ENCODE data around the gene INTS7. TPM values are rescaled to one million over a fixed set of nuclear protein-coding genes. Genes with fewer than 3 reads are reported as not detected.
"Not testable (repeated sequence)": the region's sequence is repeated elsewhere in the genome, so short reads cannot be mapped to it uniquely, and the experiment has no call there.

Gene INTS7
- total RNA-seq, 1 donor from 2014 or later = 34.4 TPM

- intact Hi-C loops (cut with micrococcal nuclease) = no loop called here
- Mint-ChIP-seq H3K4me3 (no peak overlapping the region), H3K9me3 (peaks cover 16% of the 10 kb centered on the region), H3K36me3 (ENCODE audit: low read depth) (peaks cover 88% of the 10 kb centered on the region), H3K27ac (no peak overlapping the region), H3K4me1 (peaks cover 14% of the 10 kb centered on the region), H3K27me3 (no peaks in the 10 kb centered on the region)
- no peak for DNase-seq
Observed at GRCh38 chr1:212053993-212054392, 18.6 kb upstream of the INTS7 start.

DNA sequence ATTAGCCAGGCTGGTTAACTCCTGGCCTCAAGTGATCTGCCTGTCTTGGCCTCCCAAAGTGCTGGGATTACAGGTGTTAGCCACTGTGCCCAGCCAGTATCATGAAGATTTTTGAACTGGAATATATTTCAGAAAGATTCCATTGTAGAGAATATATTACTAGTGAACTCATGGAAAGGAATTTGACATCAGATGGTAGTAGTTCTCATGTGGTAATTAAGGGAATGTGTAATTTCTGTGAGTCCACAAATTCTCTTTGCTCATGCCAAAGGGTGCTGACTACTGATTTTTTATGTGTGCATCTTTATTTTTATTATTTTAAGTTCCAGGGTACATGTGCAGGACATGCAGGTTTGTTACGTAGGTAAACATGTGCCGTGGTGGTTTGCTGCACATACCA, 10.6 kb upstream of the INTS7 start:
- no peak for DNase-seq
- H3K36me3 Mint-ChIP-seq (ENCODE audit: low read depth) = peaks cover 52% of the 10 kb centered on the region
- peaks cover 24% of the 10 kb centered on the region for H3K4me1 Mint-ChIP-seq
- no peak overlapping the region for H3K4me3 Mint-ChIP-seq
- no peaks in the 10 kb centered on the region for H3K27me3 Mint-ChIP-seq
- intact Hi-C loops (cut with micrococcal nuclease) = no loop called here
- H3K27ac Mint-ChIP-seq = no peak overlapping the region
- H3K9me3 Mint-ChIP-seq = no peaks in the 10 kb centered on the region

- no peak for DNase-seq
- intact Hi-C loops (cut with micrococcal nuclease) = no loop called here
- Mint-ChIP-seq H3K36me3 (ENCODE audit: low read depth) (peaks cover 48% of the 10 kb centered on the region), H3K27ac (peak overlapping the region; percentile 43), H3K27me3 (no peaks in the 10 kb centered on the region), H3K4me3 (no peak overlapping the region), H3K9me3 (no peaks in the 10 kb centered on the region), H3K4me1 (peaks cover 30% of the 10 kb centered on the region)
Observed at GRCh38 chr1:212044851-212045250, 9.5 kb upstream of the INTS7 start.

GRCh38 chr1:212042436-212042835, 7.1 kb upstream of the INTS7 start:
- Mint-ChIP-seq H3K4me1 (peaks cover 43% of the 10 kb centered on the region), H3K36me3 (ENCODE audit: low read depth) (peaks cover 46% of the 10 kb centered on the region), H3K9me3 (no peaks in the 10 kb centered on the region), H3K4me3 (no peak overlapping the region), H3K27me3 (no peaks in the 10 kb centered on the region), H3K27ac (peak overlapping the region; percentile 2)
- intact Hi-C loops (cut with micrococcal nuclease) = no loop called here
- DNase-seq = no peak

DNA sequence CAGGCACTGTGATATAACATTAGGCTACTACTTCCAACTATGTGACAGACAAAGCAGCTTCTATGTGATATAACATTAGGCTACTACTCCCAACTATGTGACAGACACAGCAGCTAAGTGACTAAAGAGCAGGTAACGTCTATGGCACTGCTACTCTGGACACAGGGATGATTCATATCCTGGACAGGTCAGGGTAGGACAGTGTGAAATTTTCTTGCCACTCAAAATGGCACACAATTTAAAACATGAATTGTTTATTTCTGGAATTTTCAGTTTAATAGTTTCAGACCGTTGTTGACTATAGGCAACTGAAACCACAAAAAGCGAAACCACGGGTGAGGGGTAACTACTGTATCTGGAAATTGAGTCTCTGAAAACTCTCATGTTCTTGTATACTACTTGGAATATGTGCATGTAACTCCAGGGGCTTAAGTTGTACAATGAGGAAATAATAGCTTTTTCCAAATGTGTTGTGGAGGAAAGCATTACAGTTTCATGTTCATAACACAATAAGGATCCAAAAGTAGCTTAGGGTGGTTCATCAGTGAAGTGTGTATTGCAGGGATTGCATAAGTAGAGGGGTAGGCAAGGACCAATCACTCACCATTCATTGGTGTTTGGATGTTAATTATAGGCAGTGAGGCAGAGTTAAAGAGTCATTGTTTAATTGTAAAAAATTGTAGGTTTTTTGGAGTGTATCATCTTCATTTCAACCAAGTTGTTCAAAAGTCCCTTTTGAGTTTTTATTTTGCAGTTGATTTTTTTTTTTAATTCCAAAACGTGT, 5.5 kb upstream of the INTS7 start:
- H3K4me3 Mint-ChIP-seq = peak overlapping the region; percentile 59
- no peaks in the 10 kb centered on the region for H3K9me3 Mint-ChIP-seq
- intact Hi-C loops (cut with micrococcal nuclease) = no loop called here
- peak overlapping the region; percentile 8 for H3K27ac Mint-ChIP-seq
- peaks cover 38% of the 10 kb centered on the region for H3K36me3 Mint-ChIP-seq (ENCODE audit: low read depth)
- peaks cover 50% of the 10 kb centered on the region for H3K4me1 Mint-ChIP-seq
- peak; percentile 66 for DNase-seq
- H3K27me3 Mint-ChIP-seq = no peaks in the 10 kb centered on the region

DNA sequence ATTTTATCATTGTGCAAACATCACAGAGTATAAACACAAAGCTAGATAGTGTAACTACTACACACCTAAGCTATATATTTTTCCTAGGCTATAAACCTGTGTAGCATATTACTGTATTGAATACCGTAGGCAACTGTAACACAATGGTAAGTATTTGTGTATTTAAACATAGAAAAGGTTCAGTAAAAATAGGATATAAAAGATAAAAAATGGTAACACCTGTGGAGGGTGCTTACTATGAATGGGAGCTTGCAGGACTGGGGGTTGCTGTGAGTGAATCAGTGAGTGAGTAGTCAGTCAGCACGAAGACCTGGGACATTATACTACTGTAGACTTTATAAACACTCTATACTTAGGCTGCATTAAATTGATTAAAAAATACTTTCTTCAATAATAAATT, 4.3 kb upstream of the INTS7 start:
- intact Hi-C loops (cut with micrococcal nuclease) = loop anchor here (5.0 to 10.0 kb wide), 6 partner anchors 207 to 815 kb away; partner anchors contain the start of genes ATF3, FLVCR1, LPGAT1 and NENF
- Mint-ChIP-seq H3K4me3 (no peak overlapping the region), H3K4me1 (peaks cover 48% of the 10 kb centered on the region), H3K27me3 (peaks cover 3% of the 10 kb centered on the region), H3K27ac (no peak overlapping the region), H3K9me3 (no peaks in the 10 kb centered on the region), H3K36me3 (ENCODE audit: low read depth) (peaks cover 33% of the 10 kb centered on the region)
- DNase-seq = no peak

- H3K36me3 Mint-ChIP-seq (ENCODE audit: low read depth) = peaks cover 36% of the 10 kb centered on the region
- intact Hi-C loops (cut with micrococcal nuclease) = loop anchor here (5.0 to 10.0 kb wide), 6 partner anchors 206 to 817 kb away; partner anchors contain the start of genes ATF3, FLVCR1, LPGAT1 and NENF
- H3K4me3 Mint-ChIP-seq = peak overlapping the region; percentile 98
- peak overlapping the region; percentile 14 for H3K27ac Mint-ChIP-seq
- H3K4me1 Mint-ChIP-seq = peaks cover 53% of the 10 kb centered on the region
- no peaks in the 10 kb centered on the region for H3K9me3 Mint-ChIP-seq
- H3K27me3 Mint-ChIP-seq = peaks cover 3% of the 10 kb centered on the region
- peak; percentile 67 for DNase-seq
Observed at GRCh38 chr1:212037900-212038299, 2.5 kb upstream of the INTS7 start.

DNA sequence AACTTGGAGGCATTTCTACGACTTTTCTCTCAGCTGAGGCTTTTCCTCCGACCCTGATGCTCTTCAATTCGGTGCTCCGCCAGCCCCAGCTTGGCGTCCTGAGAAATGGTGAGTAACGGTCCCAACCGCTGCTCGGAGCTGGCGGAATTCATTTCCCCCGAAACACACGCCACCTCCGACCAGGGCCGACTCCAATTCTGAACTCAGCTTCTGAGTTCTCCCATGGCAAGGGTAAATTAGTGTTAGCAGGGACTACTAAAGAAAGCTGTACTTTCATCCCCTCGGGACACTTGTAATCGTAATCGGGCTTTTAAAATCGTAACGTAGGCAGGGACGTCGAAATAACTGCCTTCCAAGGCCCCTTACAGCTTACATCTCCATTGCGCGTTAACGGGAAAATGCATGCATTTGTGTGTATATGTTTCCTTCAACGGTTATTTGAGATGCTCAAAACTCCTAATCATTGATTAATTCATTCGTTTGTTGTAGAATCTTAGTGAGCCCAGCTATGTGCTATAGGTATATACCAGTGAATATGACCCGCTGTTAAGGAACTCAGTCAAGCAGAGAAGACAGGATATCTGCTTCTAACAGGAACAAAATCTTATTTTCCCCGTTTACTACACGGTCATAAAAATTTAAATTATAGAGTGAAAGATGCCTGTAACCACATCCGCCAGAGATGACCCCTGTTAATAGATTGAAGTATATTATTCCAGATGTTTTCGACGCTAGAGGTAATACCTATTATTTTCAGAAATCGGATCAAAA, 663 bp upstream of the INTS7 start:
- H3K36me3 Mint-ChIP-seq (ENCODE audit: low read depth) = peaks cover 40% of the 10 kb centered on the region
- peaks cover 3% of the 10 kb centered on the region for H3K27me3 Mint-ChIP-seq
- peak overlapping the region; percentile 99 for H3K27ac Mint-ChIP-seq
- H3K4me1 Mint-ChIP-seq = peaks cover 60% of the 10 kb centered on the region
- H3K4me3 Mint-ChIP-seq = peak overlapping the region; percentile 98
- no peak for DNase-seq
- intact Hi-C loops (cut with micrococcal nuclease) = loop anchor here (1.0 to 10.0 kb wide), 11 partner anchors 24 to 819 kb away; partner anchors contain the start of genes ATF3, FLVCR1, LPGAT1 and NEK2
- no peaks in the 10 kb centered on the region for H3K9me3 Mint-ChIP-seq

DNA sequence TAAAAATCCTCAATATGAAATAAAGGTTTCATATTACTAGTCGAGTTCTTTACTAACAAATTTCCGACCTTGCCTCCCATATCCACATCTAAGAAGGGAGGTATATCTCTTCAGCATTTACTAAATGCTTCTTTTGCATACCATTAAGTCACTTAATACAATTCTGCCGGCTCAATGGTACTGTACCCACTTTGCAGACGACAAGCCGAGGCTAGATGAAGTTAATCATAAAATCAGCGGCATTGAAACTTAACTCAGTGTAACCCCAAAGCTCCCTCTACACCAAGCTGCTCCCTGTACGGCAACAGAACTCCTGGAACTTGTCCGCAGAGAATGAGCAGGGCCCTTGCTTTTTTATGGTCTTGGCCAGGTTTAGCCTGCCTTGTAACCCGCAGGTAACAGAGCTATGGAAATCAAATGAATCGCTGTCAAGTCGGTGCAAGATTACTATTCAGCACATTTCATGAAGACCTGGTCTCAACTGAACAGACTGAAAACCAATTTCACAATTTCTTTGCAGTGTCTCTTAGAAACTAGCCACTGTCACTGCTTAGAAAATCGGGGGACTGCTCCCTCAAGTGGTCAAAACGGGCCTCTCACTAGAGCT, 738 bp downstream of the INTS7 start:
- H3K27ac Mint-ChIP-seq = peak overlapping the region; percentile 99
- H3K4me3 Mint-ChIP-seq = peak overlapping the region; percentile 98
- H3K27me3 Mint-ChIP-seq = peaks cover 3% of the 10 kb centered on the region
- intact Hi-C loops (cut with micrococcal nuclease) = loop anchor here (1.0 to 10.0 kb wide), 11 partner anchors 22 to 820 kb away; partner anchors contain the start of genes ATF3, FLVCR1, LPGAT1 and NEK2
- H3K9me3 Mint-ChIP-seq = no peaks in the 10 kb centered on the region
- H3K4me1 Mint-ChIP-seq = peaks cover 62% of the 10 kb centered on the region
- DNase-seq = no peak
- peaks cover 37% of the 10 kb centered on the region for H3K36me3 Mint-ChIP-seq (ENCODE audit: low read depth)

DNA sequence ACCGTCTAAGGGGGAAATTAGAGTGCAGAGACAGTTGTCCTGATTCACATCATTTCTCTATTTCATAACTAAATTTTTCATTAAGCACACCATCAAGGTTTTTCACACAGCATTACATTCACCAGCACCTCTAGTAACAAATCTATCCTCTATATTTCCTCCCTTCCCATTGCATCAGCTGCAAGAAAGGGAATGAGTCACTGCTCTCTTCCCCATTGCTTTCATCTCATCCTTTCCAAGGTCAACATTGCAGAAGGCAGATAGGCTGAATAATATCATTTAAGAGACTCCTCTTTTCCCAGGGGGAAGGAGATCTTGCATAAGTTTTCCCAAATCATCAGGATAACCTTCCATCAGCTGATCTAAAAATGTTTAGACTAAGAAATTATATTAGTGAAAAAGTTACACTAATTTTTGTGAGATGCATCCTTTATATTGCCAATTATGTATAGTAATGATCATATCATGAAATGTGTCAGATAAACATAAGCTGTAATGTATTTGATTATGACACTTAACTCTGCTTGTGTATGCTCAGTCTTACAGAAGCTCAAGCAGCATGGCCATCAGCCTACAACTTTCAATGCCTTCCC, 4.3 kb downstream of the INTS7 start:
- no peaks in the 10 kb centered on the region for H3K9me3 Mint-ChIP-seq
- no peak for DNase-seq
- H3K27me3 Mint-ChIP-seq = peaks cover 3% of the 10 kb centered on the region
- intact Hi-C loops (cut with micrococcal nuclease) = loop anchor here (10.0 kb wide), 2 partner anchors 574 to 824 kb away; partner anchors contain the start of genes ATF3 and FLVCR1
- peak overlapping the region; percentile 8 for H3K4me3 Mint-ChIP-seq
- H3K27ac Mint-ChIP-seq = peak overlapping the region; percentile 30
- peaks cover 41% of the 10 kb centered on the region for H3K36me3 Mint-ChIP-seq (ENCODE audit: low read depth)
- peaks cover 55% of the 10 kb centered on the region for H3K4me1 Mint-ChIP-seq

DNA sequence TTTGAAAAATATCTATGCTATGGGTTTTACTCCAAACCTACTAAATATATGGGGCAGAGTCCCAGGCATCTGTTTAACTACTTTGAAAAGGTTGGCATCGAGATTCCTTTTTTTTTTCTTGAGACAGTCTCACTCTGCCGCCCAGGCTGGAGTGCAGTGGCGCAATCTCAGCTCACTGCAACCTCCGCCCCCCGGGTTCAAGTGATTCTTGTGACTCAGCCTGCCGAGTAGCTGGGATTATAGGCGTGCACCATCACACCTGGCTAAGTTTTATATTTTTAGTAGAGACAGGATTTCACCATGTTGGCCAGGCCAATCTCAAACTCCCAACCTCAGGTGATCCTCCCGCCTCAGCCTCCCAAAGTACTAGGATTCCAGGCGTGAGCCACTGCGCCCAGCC, 7.6 kb downstream of the INTS7 start:
- intact Hi-C loops (cut with micrococcal nuclease); H3K27me3 Mint-ChIP-seq; H3K27ac Mint-ChIP-seq; H3K9me3 Mint-ChIP-seq; DNase-seq; H3K4me3 Mint-ChIP-seq: not testable (repeated sequence)
- Mint-ChIP-seq H3K36me3 (ENCODE audit: low read depth) (peaks cover 55% of the 10 kb centered on the region), H3K4me1 (peaks cover 47% of the 10 kb centered on the region)

DNA sequence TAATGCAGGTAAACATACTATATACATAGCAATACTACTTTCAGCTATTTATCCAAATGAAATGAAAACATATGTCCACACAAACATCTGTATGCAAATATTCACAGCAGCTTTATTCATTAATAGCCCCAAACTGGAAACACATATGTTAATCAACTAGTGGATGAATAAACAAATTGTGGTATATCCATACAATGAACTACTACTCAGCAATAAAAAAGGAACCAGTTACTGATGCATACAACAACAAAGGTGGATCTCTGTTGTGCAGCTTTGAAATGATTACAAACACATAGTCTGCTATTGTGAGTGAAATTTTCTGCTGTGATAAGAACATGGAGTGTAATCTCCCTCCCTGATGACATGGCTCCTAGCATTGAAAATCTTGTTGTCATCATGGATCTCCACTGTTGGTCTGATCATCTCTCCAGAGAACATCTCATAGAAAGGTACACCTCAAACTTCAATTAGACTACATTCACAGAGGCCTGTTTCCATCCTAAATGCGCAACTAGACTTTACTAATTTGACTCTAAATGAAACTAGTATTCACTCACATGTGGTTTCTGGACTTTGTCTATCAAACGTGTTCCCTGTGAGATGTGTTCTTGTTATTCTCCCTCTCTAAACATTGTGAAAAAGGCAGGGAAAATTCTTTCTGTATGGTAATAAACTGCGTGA, 10.7 kb downstream of the INTS7 start:
- no peaks in the 10 kb centered on the region for H3K27me3 Mint-ChIP-seq
- no peak for DNase-seq
- H3K27ac Mint-ChIP-seq = no peak overlapping the region
- peaks cover 28% of the 10 kb centered on the region for H3K4me1 Mint-ChIP-seq
- H3K4me3 Mint-ChIP-seq = no peak overlapping the region
- peaks cover 8% of the 10 kb centered on the region for H3K9me3 Mint-ChIP-seq
- H3K36me3 Mint-ChIP-seq (ENCODE audit: low read depth) = peaks cover 55% of the 10 kb centered on the region
- intact Hi-C loops (cut with micrococcal nuclease) = no loop called here

DNA sequence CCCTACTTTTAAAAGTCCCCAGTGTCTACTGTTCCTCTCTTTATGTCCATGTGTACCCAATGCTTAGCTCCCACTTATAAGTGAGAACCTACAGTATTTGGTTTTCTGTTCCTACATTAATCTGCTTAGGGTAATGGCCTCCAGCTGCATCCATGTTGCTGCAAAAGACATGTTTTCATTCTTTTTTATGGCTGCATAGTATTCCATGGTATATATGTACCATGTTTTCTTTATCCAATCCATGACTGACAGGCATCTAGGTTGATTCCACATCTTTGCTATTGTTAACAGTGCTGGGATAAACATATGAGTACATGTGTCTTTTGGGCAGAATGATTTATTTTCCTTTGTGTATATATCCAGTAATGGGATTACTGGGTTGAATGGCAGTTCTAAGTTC, 12.4 kb downstream of the INTS7 start:
- H3K4me3 Mint-ChIP-seq; intact Hi-C loops (cut with micrococcal nuclease); H3K9me3 Mint-ChIP-seq; DNase-seq; H3K27me3 Mint-ChIP-seq; H3K27ac Mint-ChIP-seq: not testable (repeated sequence)
- peaks cover 50% of the 10 kb centered on the region for H3K36me3 Mint-ChIP-seq (ENCODE audit: low read depth)
- H3K4me1 Mint-ChIP-seq = peaks cover 21% of the 10 kb centered on the region
